Right ventricle myocardium superior (tissue), 1 donor: Measurements from ENCODE around the gene GAREM1. TPM values are rescaled to one million over a fixed set of nuclear protein-coding genes. Genes with fewer than 3 reads are reported as not detected.

Source experiments
- ATAC-seq: fragments of 200-7000 bp; cut with Tn5 transposase; one replicate; pipeline ENCODE4 v1.9.1; 2020; ENCODE audit warnings: mild to moderate bottlenecking; ENCODE audit not compliant: poor library complexity
- DNase-seq: peaks from one replicate; pipeline ENCODE4 v3.0.0-alpha.2; 2020
- intact Hi-C: fragments of 100-400 bp; cut with DNase I; formaldehyde crosslinking; loops from one replicate; pipeline ENCODE4 v1.11.2; 2022
- total RNA-seq: library from RNA; stranded (reverse); fragmentation: NEBNext Ultra II Directional; extraction: Animal tissue kit (Norgen Biotek cat#: 25700); gene quantifications from one replicate; pipeline ENCODE4 v1.2.1, GENCODE V29; 2021
- donor health status: DM: no; HTN: yes; CAD: no; lungs with severe emphysema.

Gene GAREM1
- total RNA-seq, 1 donor from 2014 or later: 23.5 TPM

GRCh38 chr18:32386471-32386870 is 84.2 kb downstream of the GAREM1 start:
- ATAC-seq (no peak), DNase-seq (no peak)
- intact Hi-C loops: no loop called here

- intact Hi-C loops: no loop called here
- DNase-seq: no peak
- ATAC-seq: peak; percentile 70
Observed at GRCh38 chr18:32383050-32383819, 87.4 kb downstream of the GAREM1 start.

- DNase-seq (no peak), ATAC-seq (no peak)
- intact Hi-C loops: no loop called here
Observed at GRCh38 chr18:32381761-32382160, 88.9 kb downstream of the GAREM1 start.

- ATAC-seq: no peak
- no peak for DNase-seq
- intact Hi-C loops: no loop called here
Observed at GRCh38 chr18:32380559-32380958, 90.1 kb downstream of the GAREM1 start.

GRCh38 chr18:32379891-32380290 is 90.8 kb downstream of the GAREM1 start:
- DNase-seq (no peak), ATAC-seq (no peak)
- intact Hi-C loops: no loop called here

- DNase-seq: no peak
- intact Hi-C loops: no loop called here
- ATAC-seq: peak; percentile 65
Observed at GRCh38 chr18:32378705-32379104, 92.0 kb downstream of the GAREM1 start.

- DNase-seq (no peak), ATAC-seq (peak; percentile 59)
- intact Hi-C loops: no loop called here
Observed at GRCh38 chr18:32373995-32374394, 96.7 kb downstream of the GAREM1 start.

- DNase-seq: no peak
Observed at GRCh38 chr18:32373505-32373904, 97.2 kb downstream of the GAREM1 start.

GRCh38 chr18:32372381-32373061 is 98.2 kb downstream of the GAREM1 start:
- intact Hi-C loops: no loop called here
- ATAC-seq (no peak), DNase-seq (no peak)

More at GRCh38 chr18:32373505-32373904, 97.2 kb downstream of the GAREM1 start:
- no peak for ATAC-seq
- intact Hi-C loops: no loop called here

GRCh38 chr18:32372047-32372380 is 98.7 kb downstream of the GAREM1 start:
- ATAC-seq: no peak
- intact Hi-C loops: no loop called here
- DNase-seq: no peak

- ATAC-seq (no peak), DNase-seq (no peak)
- intact Hi-C loops: no loop called here
Observed at GRCh38 chr18:32371384-32371783, 99.3 kb downstream of the GAREM1 start.

- DNase-seq (no peak), ATAC-seq (no peak)
- intact Hi-C loops: no loop called here
Observed at GRCh38 chr18:32368991-32369390, 101.7 kb downstream of the GAREM1 start.

GRCh38 chr18:32368170-32368569 is 102.5 kb downstream of the GAREM1 start:
- ATAC-seq (no peak), DNase-seq (no peak)
- intact Hi-C loops: no loop called here

- intact Hi-C loops: no loop called here
- DNase-seq (no peak), ATAC-seq (no peak)
Observed at GRCh38 chr18:32366586-32367538, 103.8 kb downstream of the GAREM1 start.

- ATAC-seq (no peak), DNase-seq (no peak)
- intact Hi-C loops: no loop called here
Observed at GRCh38 chr18:32362484-32362883, 108.2 kb downstream of the GAREM1 start.

- intact Hi-C loops: no loop called here
- no peak for ATAC-seq
- no peak for DNase-seq
Observed at GRCh38 chr18:32360682-32361345, 109.9 kb downstream of the GAREM1 start.

- ATAC-seq (peak; percentile 57), DNase-seq (no peak)
- intact Hi-C loops: loop anchor here (10.0 kb wide), 2 partner anchors 64 to 66 kb away; no protein-coding TSS in a partner anchor
Observed at GRCh38 chr18:32358529-32358928, 112.2 kb downstream of the GAREM1 start.

- ATAC-seq (peak; percentile 31), DNase-seq (no peak)
- intact Hi-C loops: loop anchor here (10.0 kb wide), 2 partner anchors 63 to 67 kb away; no protein-coding TSS in a partner anchor
Observed at GRCh38 chr18:32358075-32358474, 112.6 kb downstream of the GAREM1 start.

GRCh38 chr18:32355896-32356295 is 114.8 kb downstream of the GAREM1 start:
- no peak for ATAC-seq
- intact Hi-C loops: loop anchor here (10.0 kb wide), 2 partner anchors 61 to 69 kb away; no protein-coding TSS in a partner anchor
- no peak for DNase-seq
